Measurements from ENCODE around the gene IL16.

- TF ChIP-seq, protein P1, sequence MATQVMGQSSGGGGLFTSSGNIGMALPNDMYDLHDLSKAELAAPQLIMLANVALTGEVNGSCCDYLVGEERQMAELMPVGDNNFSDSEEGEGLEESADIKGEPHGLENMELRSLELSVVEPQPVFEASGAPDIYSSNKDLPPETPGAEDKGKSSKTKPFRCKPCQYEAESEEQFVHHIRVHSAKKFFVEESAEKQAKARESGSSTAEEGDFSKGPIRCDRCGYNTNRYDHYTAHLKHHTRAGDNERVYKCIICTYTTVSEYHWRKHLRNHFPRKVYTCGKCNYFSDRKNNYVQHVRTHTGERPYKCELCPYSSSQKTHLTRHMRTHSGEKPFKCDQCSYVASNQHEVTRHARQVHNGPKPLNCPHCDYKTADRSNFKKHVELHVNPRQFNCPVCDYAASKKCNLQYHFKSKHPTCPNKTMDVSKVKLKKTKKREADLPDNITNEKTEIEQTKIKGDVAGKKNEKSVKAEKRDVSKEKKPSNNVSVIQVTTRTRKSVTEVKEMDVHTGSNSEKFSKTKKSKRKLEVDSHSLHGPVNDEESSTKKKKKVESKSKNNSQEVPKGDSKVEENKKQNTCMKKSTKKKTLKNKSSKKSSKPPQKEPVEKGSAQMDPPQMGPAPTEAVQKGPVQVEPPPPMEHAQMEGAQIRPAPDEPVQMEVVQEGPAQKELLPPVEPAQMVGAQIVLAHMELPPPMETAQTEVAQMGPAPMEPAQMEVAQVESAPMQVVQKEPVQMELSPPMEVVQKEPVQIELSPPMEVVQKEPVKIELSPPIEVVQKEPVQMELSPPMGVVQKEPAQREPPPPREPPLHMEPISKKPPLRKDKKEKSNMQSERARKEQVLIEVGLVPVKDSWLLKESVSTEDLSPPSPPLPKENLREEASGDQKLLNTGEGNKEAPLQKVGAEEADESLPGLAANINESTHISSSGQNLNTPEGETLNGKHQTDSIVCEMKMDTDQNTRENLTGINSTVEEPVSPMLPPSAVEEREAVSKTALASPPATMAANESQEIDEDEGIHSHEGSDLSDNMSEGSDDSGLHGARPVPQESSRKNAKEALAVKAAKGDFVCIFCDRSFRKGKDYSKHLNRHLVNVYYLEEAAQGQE (IDR thresholded peaks at IDR 0.05; ENCODE audit: low read depth): no peak
- no peak for TF ChIP-seq ATF3 (IDR thresholded peaks at IDR 0.05)
- TF ChIP-seq, protein P2, sequence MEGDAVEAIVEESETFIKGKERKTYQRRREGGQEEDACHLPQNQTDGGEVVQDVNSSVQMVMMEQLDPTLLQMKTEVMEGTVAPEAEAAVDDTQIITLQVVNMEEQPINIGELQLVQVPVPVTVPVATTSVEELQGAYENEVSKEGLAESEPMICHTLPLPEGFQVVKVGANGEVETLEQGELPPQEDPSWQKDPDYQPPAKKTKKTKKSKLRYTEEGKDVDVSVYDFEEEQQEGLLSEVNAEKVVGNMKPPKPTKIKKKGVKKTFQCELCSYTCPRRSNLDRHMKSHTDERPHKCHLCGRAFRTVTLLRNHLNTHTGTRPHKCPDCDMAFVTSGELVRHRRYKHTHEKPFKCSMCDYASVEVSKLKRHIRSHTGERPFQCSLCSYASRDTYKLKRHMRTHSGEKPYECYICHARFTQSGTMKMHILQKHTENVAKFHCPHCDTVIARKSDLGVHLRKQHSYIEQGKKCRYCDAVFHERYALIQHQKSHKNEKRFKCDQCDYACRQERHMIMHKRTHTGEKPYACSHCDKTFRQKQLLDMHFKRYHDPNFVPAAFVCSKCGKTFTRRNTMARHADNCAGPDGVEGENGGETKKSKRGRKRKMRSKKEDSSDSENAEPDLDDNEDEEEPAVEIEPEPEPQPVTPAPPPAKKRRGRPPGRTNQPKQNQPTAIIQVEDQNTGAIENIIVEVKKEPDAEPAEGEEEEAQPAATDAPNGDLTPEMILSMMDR (IDR thresholded peaks at IDR 0.05 in 2 of 3, conservative IDR thresholded peaks at IDR 0.05 in 1 of 3; ENCODE audit: borderline replicate concordance in 1 of 3, insufficient read depth in 1 of 3, low read depth in 2 of 3, low read length in 2 of 3): no peak
- no peak for TF ChIP-seq EZH2phosphoT487 (IDR thresholded peaks at IDR 0.05; ENCODE audit: borderline replicate concordance)
- TF ChIP-seq POLR2AphosphoS5 (IDR thresholded peaks at IDR 0.05; ENCODE audit: low read depth, low read length): no peak
- TF ChIP-seq POLR2A (IDR thresholded peaks at IDR 0.05; ENCODE audit: borderline replicate concordance, extremely low read depth, insufficient read depth, insufficient read length): no peak
- TF ChIP-seq RAD21 (IDR thresholded peaks at IDR 0.05; ENCODE audit: low read depth): no peak
- no peak for TF ChIP-seq EGR1 (IDR thresholded peaks at IDR 0.05; ENCODE audit: low read depth)
- no peak for TF ChIP-seq JUND (IDR thresholded peaks at IDR 0.05)
- TF ChIP-seq EZH2 (IDR thresholded peaks at IDR 0.05): no peak
- TF ChIP-seq, protein P3, sequence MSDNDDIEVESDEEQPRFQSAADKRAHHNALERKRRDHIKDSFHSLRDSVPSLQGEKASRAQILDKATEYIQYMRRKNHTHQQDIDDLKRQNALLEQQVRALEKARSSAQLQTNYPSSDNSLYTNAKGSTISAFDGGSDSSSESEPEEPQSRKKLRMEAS (IDR thresholded peaks at IDR 0.05): no peak
- TF ChIP-seq ZNF274 (IDR thresholded peaks at IDR 0.05; ENCODE audit: low read depth, low read length): no peak
- no peak for TF ChIP-seq SRF (IDR thresholded peaks at IDR 0.05; ENCODE audit: low read depth)
- TF ChIP-seq YY1 (IDR thresholded peaks at IDR 0.05; ENCODE audit: extremely low read depth, insufficient replicate concordance, low read depth, low read length): no peak
These were observed 76.5 kb downstream of the IL16 start for GRCh38 chr15:81273200-81273599.

Data from HCT116 (cell line).